ENCODE results near the gene NOMO2.
"Not testable (repeated sequence)": the region's sequence is repeated elsewhere in the genome, so short reads cannot be mapped to it uniquely, and the experiment has no call there.

GRCh38 chr16:18598582-18598981 is 36.7 kb upstream of the NOMO2 start:
- TF ChIP-seq POLR2A, CTCF (IDR thresholded peaks at IDR 0.05): not testable (repeated sequence)

Measured in tibial nerve (tissue), 3 donors.